ENCODE data around the gene RNH1. TPM values are rescaled to one million over a fixed set of nuclear protein-coding genes. Genes with fewer than 3 reads are reported as not detected.
A peak's percentile ranks its signal among the peaks of the same experiment; 100 is the strongest.

Gene RNH1
- total and polyA plus RNA-seq, 10 of the 15 experiments (the other 5 are each of a cell fraction or from before 2014, with no cell fraction given) = 2.3 to 162 (median 72.1) TPM

DNA sequence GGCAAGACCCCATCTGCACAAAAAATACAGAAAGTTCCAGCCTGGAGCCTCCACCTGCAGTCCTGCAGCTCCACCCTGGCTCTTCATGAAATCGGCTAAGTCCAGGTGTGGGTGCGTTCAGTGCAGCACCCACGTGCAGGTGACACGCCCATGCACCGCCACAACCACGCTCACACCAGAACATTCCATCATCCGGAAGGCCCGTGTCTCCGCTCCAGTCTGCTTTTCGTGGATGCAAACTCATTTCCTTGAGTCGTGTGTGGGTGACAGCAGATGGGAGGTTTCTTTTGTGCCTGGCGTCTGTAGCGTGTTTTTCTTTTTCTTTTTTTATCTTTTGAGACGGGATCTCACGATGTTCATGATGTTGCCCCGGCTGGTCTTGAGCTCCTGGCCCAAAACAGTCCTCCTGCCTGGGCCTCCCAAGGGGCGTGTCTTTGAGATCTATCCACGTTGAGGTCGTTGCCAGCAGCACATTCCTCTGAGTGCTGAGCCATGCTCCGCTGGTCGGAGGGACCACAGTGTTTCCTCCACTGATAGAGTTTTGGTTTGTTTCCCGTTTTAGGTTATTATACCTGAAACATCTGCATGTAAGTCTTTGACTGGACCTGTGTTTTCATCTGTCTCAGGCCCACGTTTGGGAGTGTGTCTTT, 49.8 kb downstream of the RNH1 start:
- Histone ChIP-seq H3K36me3 (ENCODE audit: control insufficient read depth in 2 of 2, insufficient read depth in 2 of 2, low read length in 1 of 2) (peaks cover 3 to 6% of the 10 kb centered on the region in 2 experiments), H3K79me2 (ENCODE audit: control insufficient read depth, insufficient read depth, low read length) (no peaks in the 10 kb centered on the region; the same call in 1 of the 2 replicates), H3K9me3 (replicated peaks; ENCODE audit: control insufficient read depth, insufficient read depth, low read length) (no peaks in the 10 kb centered on the region), H3K4me3 (peak overlapping the region; percentile 24; the same call in 1 of the 2 replicates), H2AFZ (ENCODE audit: control insufficient read depth, low read depth, low read length) (peak overlapping the region; percentile 44; the same call in 1 of the 2 replicates), H3K27ac (ENCODE audit: control insufficient read depth, insufficient read depth) (peak overlapping the region; percentile 68), H3K27me3 (replicated peaks in 1 of 2; ENCODE audit: control insufficient read depth in 2 of 2, insufficient read depth in 2 of 2, low read length in 1 of 2) (no peaks in the 10 kb centered on the region), H3K4me2 (ENCODE audit: control insufficient read depth, insufficient read depth) (peak overlapping the region; percentile 87), H3K9ac (ENCODE audit: control insufficient read depth, insufficient read depth, low read length) (0 out of 2 replicates have a peak overlapping the region, but pooled peaks have one; percentile 13), H3K4me1 (ENCODE audit: control insufficient read depth, insufficient read depth, low read length) (peaks cover 18% of the 10 kb centered on the region), H4K20me1 (ENCODE audit: control insufficient read depth, insufficient read depth) (no peaks in the 10 kb centered on the region)
- ChIA-PET RAD21 (ENCODE audit: unreplicated experiment) (no interaction called here), CTCF (interaction anchor here (0.6 to 2.4 kb wide), 5 partner anchors 9 to 232 kb away, joined by 3 to 9 read pairs (median 4); no protein-coding TSS in a partner anchor), SMC1A (ENCODE audit: uncharacterized antibody, unreplicated experiment) (interaction anchor here (0.6 kb wide), 1 partner anchor 14 kb away, joined by 3 read pairs; no protein-coding TSS in a partner anchor), POLR2A (interaction anchor here (1.0 kb wide), 1 partner anchor 16 kb away, joined by 3 read pairs; no protein-coding TSS in a partner anchor)
- DNase-seq (ENCODE audit: low read depth, low spot score) = no peak
- peak; percentile 89 for FAIRE-seq
- 16% methylated on average over 23 of the region's 23 CpGs for WGBS (ENCODE audit: insufficient coverage, insufficient replicate concordance, low lambda C conversion rate, missing lambda C conversion rate)
- BruUV-seq (replicated peaks) = no TSS peak
- peak; percentile 49 for ATAC-seq
- intact Hi-C loops (cut with micrococcal nuclease; ENCODE audit: unreplicated experiment) = no loop called here
- in situ Hi-C loops (cut with MboI) = no loop called here
- TF ChIP-seq ZBTB33 (IDR thresholded peaks at IDR 0.05) = no peak
- TF ChIP-seq ZBED1 (IDR thresholded peaks at IDR 0.05; ENCODE audit: borderline replicate concordance) = no peak
- TF ChIP-seq CBX5 (IDR thresholded peaks at IDR 0.05; ENCODE audit: low read depth) = no peak
- no peak for TF ChIP-seq BACH1 (IDR thresholded peaks at IDR 0.05; ENCODE audit: borderline replicate concordance)
- TF ChIP-seq ESRRA (IDR thresholded peaks at IDR 0.05; ENCODE audit: low read length) = no peak
- TF ChIP-seq PAX5 (IDR thresholded peaks at IDR 0.05; ENCODE audit: borderline replicate concordance, low read depth, low read length) = 0 out of 2 replicates have a peak, but pooled peaks have one; percentile 17
- TF ChIP-seq TCF3 (IDR thresholded peaks at IDR 0.05; ENCODE audit: borderline replicate concordance, insufficient read depth, low read depth, low read length) = no peak
- TF ChIP-seq USF1 (IDR thresholded peaks at IDR 0.05; ENCODE audit: borderline replicate concordance, extremely low read length, insufficient read depth, low read depth, low read length) = peak; percentile 8
- TF ChIP-seq IRF3 (IDR thresholded peaks at IDR 0.05) = no peak
- TF ChIP-seq PRDM15 (CRISPR knock-in tag; IDR thresholded peaks at IDR 0.05) = no peak
- TF ChIP-seq, protein P1, sequence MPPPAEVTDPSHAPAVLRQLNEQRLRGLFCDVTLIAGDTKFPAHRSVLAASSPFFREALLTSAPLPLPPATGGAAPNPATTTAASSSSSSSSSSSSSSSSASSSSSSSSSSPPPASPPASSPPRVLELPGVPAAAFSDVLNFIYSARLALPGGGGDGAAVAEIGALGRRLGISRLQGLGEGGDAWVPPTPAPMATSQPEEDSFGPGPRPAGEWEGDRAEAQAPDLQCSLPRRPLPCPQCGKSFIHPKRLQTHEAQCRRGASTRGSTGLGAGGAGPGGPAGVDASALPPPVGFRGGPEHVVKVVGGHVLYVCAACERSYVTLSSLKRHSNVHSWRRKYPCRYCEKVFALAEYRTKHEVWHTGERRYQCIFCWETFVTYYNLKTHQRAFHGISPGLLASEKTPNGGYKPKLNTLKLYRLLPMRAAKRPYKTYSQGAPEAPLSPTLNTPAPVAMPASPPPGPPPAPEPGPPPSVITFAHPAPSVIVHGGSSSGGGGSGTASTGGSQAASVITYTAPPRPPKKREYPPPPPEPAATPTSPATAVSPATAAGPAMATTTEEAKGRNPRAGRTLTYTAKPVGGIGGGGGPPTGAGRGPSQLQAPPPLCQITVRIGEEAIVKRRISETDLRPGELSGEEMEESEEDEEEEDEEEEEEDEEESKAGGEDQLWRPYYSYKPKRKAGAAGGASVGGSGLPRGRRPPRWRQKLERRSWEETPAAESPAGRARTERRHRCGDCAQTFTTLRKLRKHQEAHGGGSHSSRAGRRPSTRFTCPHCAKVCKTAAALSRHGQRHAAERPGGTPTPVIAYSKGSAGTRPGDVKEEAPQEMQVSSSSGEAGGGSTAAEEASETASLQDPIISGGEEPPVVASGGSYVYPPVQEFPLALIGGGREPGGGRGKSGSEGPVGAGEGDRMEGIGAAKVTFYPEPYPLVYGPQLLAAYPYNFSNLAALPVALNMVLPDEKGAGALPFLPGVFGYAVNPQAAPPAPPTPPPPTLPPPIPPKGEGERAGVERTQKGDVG (CRISPR knock-in tag; IDR thresholded peaks at IDR 0.05) = 0 out of 2 replicates have a peak, but pooled peaks have one; percentile 11
